Psoas muscle (tissue), 8 donors: ENCODE results near the gene OR4C3. TPM values are rescaled to one million over a fixed set of nuclear protein-coding genes. Genes with fewer than 3 reads are reported as not detected.
A peak's percentile ranks its signal among the peaks of the same experiment; 100 is the strongest.
"Not testable (repeated sequence)": the region's sequence is repeated elsewhere in the genome, so short reads cannot be mapped to it uniquely, and the experiment has no call there.

Experiments
- ATAC-seq, 4 donors: fragments of 200-7000 bp; cut with Tn5 transposase; one replicate each; pipeline ENCODE4 v1.9.1; 2020; ENCODE audit warnings: moderate library complexity in 3 of 4, mild to moderate bottlenecking in 2 of 4
- DNase-seq, 2 donors: peaks; one replicate each; pipeline ENCODE4 v3.0.0-alpha.2; 2020
- H3K27ac ChIP-seq: fragments of 200-600 bp; one replicate; pipeline ENCODE4 v1.8.0; 2022
- H3K27me3 ChIP-seq, 3 donors: fragments of 200-600 bp in 1 of 3; one replicate each; pipeline versions ENCODE4 v1.6.1 to v1.8.0; 2013 to 2022; ENCODE audit warnings: low read length in 2 of 3, mild to moderate bottlenecking in 2 of 3, moderate library complexity in 1 of 3; ENCODE audit not compliant: insufficient read depth in 3 of 3
- H3K36me3 ChIP-seq, 2 donors: fragments of 200-600 bp in 1 of 2; one replicate each; pipeline versions ENCODE4 v1.6.1 to v1.8.0; 2013 to 2022; ENCODE audit warnings: low read depth in 1 of 2, mild to moderate bottlenecking in 1 of 2, moderate library complexity in 1 of 2; ENCODE audit not compliant: insufficient read depth in 1 of 2
- H3K4me1 ChIP-seq: fragments of 200-600 bp; one replicate; pipeline ENCODE4 v1.8.0; 2022
- H3K4me3 ChIP-seq: fragments of 200-600 bp; one replicate; pipeline ENCODE4 v1.8.0; 2022; ENCODE audit warnings: mild to moderate bottlenecking
- H3K9me3 ChIP-seq: fragments of 200-600 bp; one replicate; pipeline ENCODE4 v1.8.0; 2022
- WGBS, 3 donors: extraction: QIAGEN DNeasy Blood & Tissue Kit; methylation state at CpG; one replicate each; pipeline versions ENCODE4 v1.1.6 to v1.1.7; 2013; 5-methylcytosine and 5-hydroxymethylcytosine counted together
- intact Hi-C, 2 donors: fragments of 100-400 bp; cut with DNase I; formaldehyde crosslinking; loops; one replicate each; pipeline versions ENCODE4 v1.11.0 to v1.14.2; 2022
- long read RNA-seq, 2 donors: library from polyadenylated mRNA; unstranded; transcript quantifications; one replicate each; pipeline ENCODE4 v2.0.0, GENCODE V29; 2021
- polyA plus RNA-seq, 3 donors: library from polyadenylated mRNA; stranded (reverse); fragments of 200-250 nt; gene quantifications; one replicate each; pipeline ENCODE4 v1.2.3, GENCODE V29; 2013
- total RNA-seq, 4 donors: library from RNA; stranded (reverse); fragmentation: NEBNext Ultra II Directional in 2 of 4; extraction: Animal tissue kit (Norgen Biotek cat#: 25700) in 2 of 4; gene quantifications; one replicate each; pipeline versions ENCODE4 v1.2.1 to v1.2.4, GENCODE V29; 2021 to 2023
- TF ChIP-seq, protein P1 (sequence below): fragments of 200-600 bp; IDR thresholded peaks from one replicate; pipeline ENCODE4 v1.8.0; 2022; ENCODE audit warnings: antibody characterized with exemption
- donor health status: healthy with polysubstance abuse.
- donor health status: DM: no; HTN: no; CAD: no; lungs with moderate emphysema.
- donor health status: Bipolar disorder and iron deficiency.
- donor health status: healthy.
- donor health status: DM: yes; HTN: yes; CAD: no.
- donor health status: DM: no; HTN: no; CAD: no.
- donor health status: DM: no; HTN: no; CAD: no.
- donor health status: DM: yes; HTN: yes; CAD: no.

OR4C3 gene
- total RNA-seq: not detected
- not detected for polyA plus RNA-seq
- long read RNA-seq, donor 1: 0 reads
- long read RNA-seq, donor 2: 0 reads

- H3K27me3 ChIP-seq, ATAC-seq, H3K9me3 ChIP-seq, H3K4me3 ChIP-seq, H3K36me3 ChIP-seq, H3K4me1 ChIP-seq, H3K27ac ChIP-seq, DNase-seq, intact Hi-C loops: not testable (repeated sequence)
These were observed at the start of gene OR4C3 for GRCh38 chr11:48324620-48325019. Gene OR4C3, plus strand, starts transcription at chr11:48324920. Its CDS starts 102 bp downstream, at chr11:48325022.

DNA sequence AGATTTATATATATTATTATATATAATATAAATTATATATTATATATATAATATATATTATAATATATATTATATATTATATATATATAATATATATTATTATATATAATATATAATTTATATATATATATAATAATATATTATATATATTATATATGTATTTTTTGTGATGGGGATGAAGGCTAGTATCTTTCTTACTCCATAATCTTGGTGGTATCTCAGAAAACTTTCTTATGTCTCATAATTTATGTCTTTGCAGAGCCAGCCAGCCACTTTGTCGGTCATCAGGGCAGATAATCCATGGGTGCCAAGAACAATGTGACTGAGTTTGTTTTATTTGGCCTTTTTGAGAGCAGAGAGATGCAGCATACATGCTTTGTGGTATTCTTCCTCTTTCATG lies 18.8 kb upstream of the OR4C3 start, which contains the start of gene OR4S1:
Gene OR4S1, plus strand, starts transcription at position 301 of the 400 bp plus-strand sequence. Its CDS starts 0 bp downstream, at position 301.
- DNase-seq (no peak), ATAC-seq (no peak)
- H3K27me3 ChIP-seq: no peaks in the 10 kb centered on the region
- no peaks in the 10 kb centered on the region for H3K36me3 ChIP-seq
- H3K4me3 ChIP-seq: no peak within 1 kb of the TSS
- H3K4me1 ChIP-seq: no peaks in the 10 kb centered on the region
- intact Hi-C loops: no loop called here
- TF ChIP-seq, protein P1, sequence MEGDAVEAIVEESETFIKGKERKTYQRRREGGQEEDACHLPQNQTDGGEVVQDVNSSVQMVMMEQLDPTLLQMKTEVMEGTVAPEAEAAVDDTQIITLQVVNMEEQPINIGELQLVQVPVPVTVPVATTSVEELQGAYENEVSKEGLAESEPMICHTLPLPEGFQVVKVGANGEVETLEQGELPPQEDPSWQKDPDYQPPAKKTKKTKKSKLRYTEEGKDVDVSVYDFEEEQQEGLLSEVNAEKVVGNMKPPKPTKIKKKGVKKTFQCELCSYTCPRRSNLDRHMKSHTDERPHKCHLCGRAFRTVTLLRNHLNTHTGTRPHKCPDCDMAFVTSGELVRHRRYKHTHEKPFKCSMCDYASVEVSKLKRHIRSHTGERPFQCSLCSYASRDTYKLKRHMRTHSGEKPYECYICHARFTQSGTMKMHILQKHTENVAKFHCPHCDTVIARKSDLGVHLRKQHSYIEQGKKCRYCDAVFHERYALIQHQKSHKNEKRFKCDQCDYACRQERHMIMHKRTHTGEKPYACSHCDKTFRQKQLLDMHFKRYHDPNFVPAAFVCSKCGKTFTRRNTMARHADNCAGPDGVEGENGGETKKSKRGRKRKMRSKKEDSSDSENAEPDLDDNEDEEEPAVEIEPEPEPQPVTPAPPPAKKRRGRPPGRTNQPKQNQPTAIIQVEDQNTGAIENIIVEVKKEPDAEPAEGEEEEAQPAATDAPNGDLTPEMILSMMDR: no peak
- H3K27ac ChIP-seq: no peak within 1 kb of the TSS
- no peaks in the 10 kb centered on the region for H3K9me3 ChIP-seq
- 47 to 65% (median 62%) methylated on average over 1 of the region's 1 CpG for WGBS, 3 donors

- Histone ChIP-seq H3K27ac (no peak overlapping the region), H3K4me1 (no peaks in the 10 kb centered on the region), H3K4me3 (no peak overlapping the region), H3K36me3 (no peaks in the 10 kb centered on the region), H3K9me3 (no peaks in the 10 kb centered on the region), H3K27me3 (no peaks in the 10 kb centered on the region)
- ATAC-seq (no peak), DNase-seq (peak in 1 of 2 donors; percentile 16)
- TF ChIP-seq, protein P1: peak; percentile 37
- intact Hi-C loops: no loop called here
- 21 to 24% (median 21%) methylated on average over 5 of the region's 5 CpGs for WGBS, 3 donors
These were observed 16.8 kb upstream of the OR4C3 start for GRCh38 chr11:48307760-48308386.

- WGBS, 3 donors: 65 to 75% (median 70%) methylated on average over 2 of the region's 2 CpGs
- not testable (repeated sequence) for H3K9me3 ChIP-seq, ATAC-seq
These were observed 11.1 kb upstream of the OR4C3 start for GRCh38 chr11:48313590-48313989.

DNA sequence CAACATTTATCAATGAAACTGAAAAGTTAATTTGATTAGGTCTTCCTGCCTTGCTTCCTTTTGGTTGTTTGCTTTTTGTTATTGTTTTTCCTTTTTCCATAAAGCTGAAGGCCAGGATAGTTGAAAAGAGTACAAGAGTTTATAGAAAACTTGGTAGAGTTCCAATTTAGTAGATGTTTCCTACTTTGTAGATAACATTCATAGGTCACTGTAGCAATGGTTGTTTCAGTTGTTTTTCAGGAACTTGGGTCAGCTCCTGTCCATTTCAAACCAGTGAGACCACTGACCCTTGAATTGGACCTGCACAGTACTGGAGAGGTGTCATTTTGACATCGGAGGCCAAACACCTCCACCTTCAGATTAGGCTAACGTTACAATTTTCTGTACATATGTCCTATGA lies 4.9 kb upstream of the OR4C3 start:
- H3K27ac ChIP-seq, H3K4me3 ChIP-seq, H3K27me3 ChIP-seq, H3K9me3 ChIP-seq, H3K4me1 ChIP-seq, intact Hi-C loops, DNase-seq, H3K36me3 ChIP-seq, ATAC-seq: not testable (repeated sequence)
- WGBS, 3 donors: 74 to 77% (median 75%) methylated on average over 2 of the region's 2 CpGs

More at GRCh38 chr11:48313590-48313989, 11.1 kb upstream of the OR4C3 start:
- H3K27ac ChIP-seq, H3K27me3 ChIP-seq, H3K36me3 ChIP-seq, H3K4me3 ChIP-seq, intact Hi-C loops, DNase-seq, H3K4me1 ChIP-seq: not testable (repeated sequence)

GRCh38 chr11:48341466-48341865 lies 16.7 kb downstream of the OR4C3 start:
- no peaks in the 10 kb centered on the region for H3K9me3 ChIP-seq
- H3K27ac ChIP-seq: no peak overlapping the region
- H3K27me3 ChIP-seq: peaks cover 0 to 1% (median 0%) of the 10 kb centered on the region in 3 donors
- ATAC-seq (no peak), DNase-seq (no peak)
- no peaks in the 10 kb centered on the region for H3K4me1 ChIP-seq
- TF ChIP-seq, protein P1: no peak
- WGBS, 3 donors: 37 to 46% (median 45%) methylated on average over 2 of the region's 2 CpGs
- no peaks in the 10 kb centered on the region for H3K36me3 ChIP-seq
- no peak overlapping the region for H3K4me3 ChIP-seq
- intact Hi-C loops: no loop called here

- H3K4me1 ChIP-seq, H3K36me3 ChIP-seq, DNase-seq, H3K9me3 ChIP-seq, H3K4me3 ChIP-seq, intact Hi-C loops, H3K27ac ChIP-seq, ATAC-seq, H3K27me3 ChIP-seq: not testable (repeated sequence)
- WGBS, 3 donors: 48 to 58% (median 51%) methylated on average over 2 of the region's 2 CpGs
These were observed 17.8 kb downstream of the OR4C3 start for GRCh38 chr11:48342505-48342904.

DNA sequence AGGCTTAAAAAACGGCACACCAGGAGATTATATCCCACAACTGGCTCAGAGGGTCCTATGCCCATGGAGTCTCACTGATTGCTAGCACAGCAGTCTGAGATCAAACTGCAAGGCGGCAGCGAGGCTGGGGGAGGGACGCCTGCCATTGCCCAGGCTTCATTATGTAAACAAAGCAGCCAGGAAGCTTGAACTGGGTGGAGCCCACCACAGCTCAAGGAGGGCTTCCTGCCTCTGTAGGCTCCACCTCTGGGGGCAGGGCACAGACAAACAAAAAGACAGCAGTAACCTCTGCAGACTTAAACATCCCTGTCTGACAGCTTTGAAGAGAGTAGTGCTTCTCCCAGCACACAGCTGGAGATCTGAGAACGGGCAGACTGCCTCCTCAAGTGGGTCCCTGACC lies 21.6 kb downstream of the OR4C3 start:
- H3K4me3 ChIP-seq, intact Hi-C loops, H3K4me1 ChIP-seq, DNase-seq, ATAC-seq, H3K9me3 ChIP-seq, H3K36me3 ChIP-seq, H3K27ac ChIP-seq, H3K27me3 ChIP-seq: not testable (repeated sequence)
- WGBS, 3 donors: 71 to 87% (median 75%) methylated on average over 4 to 5 of the region's 5 CpGs
